ENCODE results near the gene SDE2. TPM values are rescaled to one million over a fixed set of nuclear protein-coding genes. Genes with fewer than 3 reads are reported as not detected.
"Not testable (repeated sequence)": the region's sequence is repeated elsewhere in the genome, so short reads cannot be mapped to it uniquely, and the experiment has no call there.

The SDE2 gene
- polyA plus RNA-seq, 2 donors, result 3.3 to 6.1 TPM

DNA sequence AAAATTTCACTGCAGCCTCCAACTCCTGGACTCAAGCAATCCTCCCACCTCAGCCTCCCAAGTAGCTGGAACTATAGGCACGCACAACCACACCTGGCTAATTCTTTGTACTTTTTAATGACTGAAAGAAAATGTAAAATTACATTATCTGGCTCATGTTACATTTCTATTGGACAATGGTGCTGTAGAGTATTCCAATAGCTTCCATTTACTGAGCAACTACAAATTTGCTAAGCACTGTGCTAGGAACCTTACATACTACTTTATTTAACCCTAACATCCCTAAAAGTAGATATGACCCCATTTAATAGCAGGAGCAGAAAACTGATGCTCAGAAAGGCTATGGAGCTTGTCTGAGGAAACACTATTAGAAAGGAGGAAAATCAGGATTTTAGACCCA is 19.7 kb downstream of the SDE2 start:
- peaks cover 0 to 2% of the 10 kb centered on the region in 2 donors for H3K4me1 ChIP-seq (ENCODE audit: control insufficient read depth in 2 of 2, insufficient read depth in 2 of 2, low read length in 1 of 2)
- H3K9me3 ChIP-seq (ENCODE audit: control insufficient read depth in 2 of 2, insufficient read depth in 1 of 2, low read depth in 1 of 2, low read length in 1 of 2), result no peaks in the 10 kb centered on the region
- 92 to 97% methylated on average over 1 of the region's 1 CpG for WGBS, 2 donors
- H3K27ac ChIP-seq (ENCODE audit: low read depth in 2 of 2, low read length in 1 of 2), result no peak overlapping the region
- no peaks in the 10 kb centered on the region for H3K27me3 ChIP-seq (ENCODE audit: control insufficient read depth in 1 of 2, insufficient read depth in 2 of 2, low read length in 2 of 2)
- H3K36me3 ChIP-seq (ENCODE audit: control insufficient read depth in 2 of 2, insufficient read depth in 2 of 2, low read length in 1 of 2), result peaks cover 0 to 2% of the 10 kb centered on the region in 2 donors
- H3K4me3 ChIP-seq (ENCODE audit: low read depth in 1 of 2, low read length in 2 of 2), result no peak overlapping the region

DNA sequence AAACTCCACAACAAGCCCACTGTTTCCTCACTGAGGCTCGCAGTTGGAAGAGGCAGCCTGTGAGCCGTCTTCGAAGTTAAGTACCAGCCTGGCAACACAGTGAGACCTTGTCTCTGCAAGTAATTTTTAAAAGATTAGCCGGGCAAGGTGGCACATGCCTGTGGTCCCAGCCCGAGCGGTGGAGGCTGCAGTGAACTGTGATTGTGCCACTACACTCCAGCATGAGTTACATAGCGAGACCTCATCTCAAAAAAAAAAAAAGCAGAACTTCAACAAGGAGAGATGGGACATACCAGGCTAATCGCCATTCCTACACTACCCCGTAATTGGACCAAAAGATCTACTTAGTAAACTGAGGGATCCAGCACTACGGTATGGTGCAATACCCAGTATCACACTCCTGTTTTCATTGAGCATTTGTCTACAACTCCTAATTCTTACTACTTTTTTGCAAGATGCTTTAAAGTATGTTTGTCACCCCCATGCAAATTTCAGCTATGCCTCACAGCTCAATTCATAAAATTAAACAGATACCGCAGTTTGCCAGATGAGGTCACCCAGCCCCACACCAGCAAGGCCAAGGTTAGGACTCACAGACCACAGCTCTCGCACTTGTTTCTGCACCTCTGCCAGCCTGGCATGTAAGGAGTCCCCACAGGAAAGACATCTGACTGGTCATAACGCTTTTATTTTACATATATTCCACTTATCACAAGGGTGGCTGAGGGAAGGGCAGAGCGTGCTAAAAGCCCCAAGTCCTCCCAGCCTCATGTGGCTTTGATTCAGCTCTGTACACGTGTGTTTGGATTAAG is 21.0 kb downstream of the SDE2 start:
- WGBS, 2 donors, result 54 to 57% methylated on average over 15 of the region's 15 CpGs
- Histone ChIP-seq H3K9me3 (ENCODE audit: control insufficient read depth in 2 of 2, insufficient read depth in 1 of 2, low read depth in 1 of 2, low read length in 1 of 2) (no peaks in the 10 kb centered on the region), H3K27ac (ENCODE audit: low read depth in 2 of 2, low read length in 1 of 2) (no peak overlapping the region), H3K36me3 (ENCODE audit: control insufficient read depth in 2 of 2, insufficient read depth in 2 of 2, low read length in 1 of 2) (no peaks in the 10 kb centered on the region), H3K4me3 (ENCODE audit: low read depth in 1 of 2, low read length in 2 of 2) (no peak overlapping the region), H3K4me1 (ENCODE audit: control insufficient read depth in 2 of 2, insufficient read depth in 2 of 2, low read length in 1 of 2) (peaks cover 0 to 2% of the 10 kb centered on the region in 2 donors), H3K27me3 (ENCODE audit: control insufficient read depth in 1 of 2, insufficient read depth in 2 of 2, low read length in 2 of 2) (no peaks in the 10 kb centered on the region)

DNA sequence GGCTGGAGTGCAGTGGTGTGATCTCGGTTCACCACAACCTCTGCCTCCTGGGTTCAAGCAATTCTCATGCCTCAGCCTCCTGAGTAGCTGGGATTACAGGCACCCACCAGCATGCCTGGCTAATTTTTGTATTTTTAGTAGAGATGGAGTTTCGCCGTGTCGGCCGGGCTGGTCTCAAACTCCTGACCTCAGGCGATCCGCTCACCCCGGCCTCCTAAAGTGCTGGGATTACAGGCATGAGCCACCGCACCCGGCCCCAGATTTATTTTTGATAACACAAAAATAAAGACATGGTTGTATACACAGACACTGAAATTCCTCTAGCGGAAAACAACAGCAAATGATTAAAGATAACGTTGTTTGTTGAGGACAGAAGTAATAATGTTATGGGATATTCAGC is 24.0 kb downstream of the SDE2 start:
- not testable (repeated sequence) for H3K9me3 ChIP-seq (ENCODE audit: control insufficient read depth in 2 of 2, insufficient read depth in 1 of 2, low read depth in 1 of 2, low read length in 1 of 2); H3K27me3 ChIP-seq (ENCODE audit: control insufficient read depth in 1 of 2, insufficient read depth in 2 of 2, low read length in 2 of 2); H3K36me3 ChIP-seq (ENCODE audit: control insufficient read depth in 2 of 2, insufficient read depth in 2 of 2, low read length in 1 of 2); H3K4me1 ChIP-seq (ENCODE audit: control insufficient read depth in 2 of 2, insufficient read depth in 2 of 2, low read length in 1 of 2); H3K27ac ChIP-seq (ENCODE audit: low read depth in 2 of 2, low read length in 1 of 2); H3K4me3 ChIP-seq (ENCODE audit: low read depth in 1 of 2, low read length in 2 of 2)
- WGBS, 2 donors, result 96 to 97% methylated on average over 12 of the region's 12 CpGs

DNA sequence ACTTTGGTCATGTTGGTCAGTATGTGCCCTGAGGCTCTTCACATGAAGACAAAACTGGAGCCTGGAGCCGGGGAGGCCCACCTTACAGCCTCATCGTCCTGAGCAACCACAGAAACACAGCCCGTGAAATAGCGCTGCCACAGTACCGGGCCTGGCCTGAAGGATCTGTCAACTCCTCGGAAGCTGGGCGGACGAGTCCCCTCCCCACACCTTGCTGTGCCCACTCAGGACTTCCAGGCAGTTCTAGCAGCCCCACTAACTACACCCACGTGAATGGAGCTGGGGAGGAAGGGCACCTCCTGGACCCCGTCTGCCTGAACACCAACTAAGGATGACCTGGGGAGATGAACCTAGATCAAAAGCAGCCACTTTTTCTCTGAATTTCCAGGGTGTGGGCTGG is 24.7 kb downstream of the SDE2 start:
- Histone ChIP-seq H3K4me1 (ENCODE audit: control insufficient read depth in 2 of 2, insufficient read depth in 2 of 2, low read length in 1 of 2) (peaks cover 0 to 2% of the 10 kb centered on the region in 2 donors), H3K4me3 (ENCODE audit: low read depth in 1 of 2, low read length in 2 of 2) (no peak overlapping the region), H3K36me3 (ENCODE audit: control insufficient read depth in 2 of 2, insufficient read depth in 2 of 2, low read length in 1 of 2) (no peaks in the 10 kb centered on the region), H3K27ac (ENCODE audit: low read depth in 2 of 2, low read length in 1 of 2) (no peak overlapping the region), H3K27me3 (ENCODE audit: control insufficient read depth in 1 of 2, insufficient read depth in 2 of 2, low read length in 2 of 2) (no peaks in the 10 kb centered on the region), H3K9me3 (ENCODE audit: control insufficient read depth in 2 of 2, insufficient read depth in 1 of 2, low read depth in 1 of 2, low read length in 1 of 2) (peaks cover 0 to 2% of the 10 kb centered on the region in 2 donors)
- 83 to 94% methylated on average over 10 of the region's 10 CpGs for WGBS, 2 donors

DNA sequence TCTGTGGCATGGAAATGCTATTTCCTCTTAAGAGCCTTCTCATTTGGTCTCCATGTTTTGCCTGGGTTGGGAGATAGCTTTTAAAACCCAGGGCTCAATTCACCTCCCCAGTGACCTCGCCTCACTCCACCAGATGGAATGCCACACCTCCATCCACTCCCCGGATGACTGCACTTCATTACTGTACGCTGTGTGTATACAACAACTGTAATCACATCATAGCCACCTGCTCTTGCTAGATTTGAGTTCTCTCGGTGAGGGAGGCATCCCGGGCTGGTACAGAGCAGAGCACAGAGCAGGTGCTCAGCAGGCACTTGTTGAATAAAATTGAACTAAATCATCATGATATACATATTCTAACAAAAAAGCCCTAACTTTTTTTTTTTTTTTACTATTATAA is 26.0 kb downstream of the SDE2 start:
- Histone ChIP-seq H3K27ac (ENCODE audit: low read depth in 2 of 2, low read length in 1 of 2) (no peak overlapping the region), H3K9me3 (ENCODE audit: control insufficient read depth in 2 of 2, insufficient read depth in 1 of 2, low read depth in 1 of 2, low read length in 1 of 2) (peaks cover 0 to 2% of the 10 kb centered on the region in 2 donors), H3K27me3 (ENCODE audit: control insufficient read depth in 1 of 2, insufficient read depth in 2 of 2, low read length in 2 of 2) (no peaks in the 10 kb centered on the region), H3K4me1 (ENCODE audit: control insufficient read depth in 2 of 2, insufficient read depth in 2 of 2, low read length in 1 of 2) (peaks cover 0 to 2% of the 10 kb centered on the region in 2 donors), H3K36me3 (ENCODE audit: control insufficient read depth in 2 of 2, insufficient read depth in 2 of 2, low read length in 1 of 2) (no peaks in the 10 kb centered on the region), H3K4me3 (ENCODE audit: low read depth in 1 of 2, low read length in 2 of 2) (no peak overlapping the region)
- 58 to 59% methylated on average over 5 of the region's 5 CpGs for WGBS, 2 donors

DNA sequence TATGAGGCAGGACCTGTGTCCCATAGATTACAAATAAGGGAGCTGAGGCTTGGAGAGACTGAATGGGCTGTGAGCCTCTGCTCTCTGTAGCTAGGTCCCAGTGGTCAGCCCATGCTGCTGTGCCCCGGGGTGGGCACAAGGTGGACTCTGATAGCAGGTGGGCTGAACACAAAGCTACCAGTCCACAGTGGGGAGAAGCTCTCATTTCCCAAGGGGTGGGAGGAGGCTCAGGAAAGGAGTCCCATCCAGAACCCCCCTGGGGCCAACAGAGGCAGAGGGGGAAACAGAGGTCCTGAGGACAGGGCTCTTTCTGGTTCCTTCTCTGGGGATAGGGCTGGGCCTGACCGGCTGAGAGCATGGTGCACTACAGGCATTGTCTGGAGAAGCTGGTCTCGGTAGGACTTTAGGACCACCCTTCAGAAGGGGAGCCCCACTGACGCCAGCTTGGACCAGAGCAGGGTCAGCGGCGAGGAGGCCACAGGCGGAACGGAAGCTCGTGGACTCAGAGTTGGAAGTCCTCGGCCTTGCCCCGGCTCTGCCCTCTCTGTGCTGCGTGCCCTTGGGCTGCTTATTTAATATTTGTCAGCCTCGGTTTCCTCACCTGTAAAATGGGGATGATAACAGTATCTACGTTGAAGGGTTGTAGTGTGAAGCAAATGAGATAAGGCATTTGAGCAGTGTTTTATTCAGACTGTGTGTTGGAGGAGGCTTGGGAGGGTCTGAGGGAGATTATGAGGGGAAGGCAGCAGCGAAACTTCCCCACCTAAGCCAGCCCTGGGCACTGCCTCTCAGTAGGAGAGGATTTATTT is 26.6 kb downstream of the SDE2 start:
- H3K9me3 ChIP-seq (ENCODE audit: control insufficient read depth in 2 of 2, insufficient read depth in 1 of 2, low read depth in 1 of 2, low read length in 1 of 2), result peaks cover 0 to 2% of the 10 kb centered on the region in 2 donors
- no peaks in the 10 kb centered on the region for H3K27me3 ChIP-seq (ENCODE audit: control insufficient read depth in 1 of 2, insufficient read depth in 2 of 2, low read length in 2 of 2)
- H3K36me3 ChIP-seq (ENCODE audit: control insufficient read depth in 2 of 2, insufficient read depth in 2 of 2, low read length in 1 of 2), result no peaks in the 10 kb centered on the region
- H3K27ac ChIP-seq (ENCODE audit: low read depth in 2 of 2, low read length in 1 of 2), result no peak overlapping the region
- WGBS, 2 donors, result 90 to 93% methylated on average over 15 of the region's 15 CpGs
- H3K4me3 ChIP-seq (ENCODE audit: low read depth in 1 of 2, low read length in 2 of 2), result no peak overlapping the region
- H3K4me1 ChIP-seq (ENCODE audit: control insufficient read depth in 2 of 2, insufficient read depth in 2 of 2, low read length in 1 of 2), result no peaks in the 10 kb centered on the region

DNA sequence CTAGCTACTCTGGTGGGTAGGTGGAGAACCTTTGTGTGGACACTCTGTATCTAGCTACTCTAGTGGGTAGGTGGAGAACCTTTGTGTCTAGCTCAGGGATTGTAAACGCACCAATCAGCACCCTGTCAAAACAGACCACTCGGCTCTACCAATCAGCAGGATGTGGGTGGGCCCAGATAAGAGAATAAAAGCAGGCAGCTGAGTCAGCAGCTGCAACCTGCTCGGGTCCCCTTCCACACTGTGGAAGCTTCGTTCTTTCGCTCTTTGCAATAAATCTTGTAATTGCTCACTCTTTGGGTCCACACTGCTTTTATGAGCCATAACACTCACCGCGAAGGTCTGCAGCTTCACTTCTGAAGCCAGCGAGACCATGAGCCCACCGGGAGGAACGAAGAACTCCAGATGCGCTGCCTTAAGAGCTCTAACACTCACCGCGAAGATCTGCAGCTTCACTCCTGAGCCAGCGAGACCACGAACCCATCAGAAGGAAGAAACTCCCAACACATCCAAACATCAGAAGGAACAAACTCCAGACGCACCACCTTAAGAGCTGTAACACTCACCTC is 28.5 kb downstream of the SDE2 start:
- not testable (repeated sequence) for H3K9me3 ChIP-seq (ENCODE audit: control insufficient read depth in 2 of 2, insufficient read depth in 1 of 2, low read depth in 1 of 2, low read length in 1 of 2); H3K36me3 ChIP-seq (ENCODE audit: control insufficient read depth in 2 of 2, insufficient read depth in 2 of 2, low read length in 1 of 2); H3K4me3 ChIP-seq (ENCODE audit: low read depth in 1 of 2, low read length in 2 of 2); H3K27me3 ChIP-seq (ENCODE audit: control insufficient read depth in 1 of 2, insufficient read depth in 2 of 2, low read length in 2 of 2); H3K27ac ChIP-seq (ENCODE audit: low read depth in 2 of 2, low read length in 1 of 2); H3K4me1 ChIP-seq (ENCODE audit: control insufficient read depth in 2 of 2, insufficient read depth in 2 of 2, low read length in 1 of 2)
- 87 to 90% methylated on average over 16 of the region's 16 CpGs for WGBS, 2 donors

DNA sequence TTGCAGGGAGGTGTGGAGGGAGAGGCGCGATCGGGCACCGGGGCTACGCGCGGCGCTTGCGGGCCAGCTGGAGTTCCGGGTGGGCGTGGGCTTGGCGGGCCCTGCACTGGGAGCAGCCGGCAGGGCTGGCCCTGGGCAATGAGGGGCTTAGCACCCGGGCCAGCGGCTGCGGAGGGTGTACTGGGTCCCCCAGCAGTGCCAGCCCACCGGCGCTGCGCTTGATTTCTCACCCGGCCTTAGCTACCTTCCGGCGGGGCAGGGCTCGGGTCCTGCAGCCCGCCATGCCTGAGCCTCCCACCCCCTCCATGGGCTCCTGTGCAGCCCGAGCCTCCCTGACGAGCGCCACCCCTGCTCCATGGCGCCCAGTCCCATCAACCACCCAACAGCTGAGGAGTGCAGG is 29.4 kb downstream of the SDE2 start:
- H3K36me3 ChIP-seq (ENCODE audit: control insufficient read depth in 2 of 2, insufficient read depth in 2 of 2, low read length in 1 of 2); H3K4me3 ChIP-seq (ENCODE audit: low read depth in 1 of 2, low read length in 2 of 2); H3K27me3 ChIP-seq (ENCODE audit: control insufficient read depth in 1 of 2, insufficient read depth in 2 of 2, low read length in 2 of 2); H3K9me3 ChIP-seq (ENCODE audit: control insufficient read depth in 2 of 2, insufficient read depth in 1 of 2, low read depth in 1 of 2, low read length in 1 of 2); H3K4me1 ChIP-seq (ENCODE audit: control insufficient read depth in 2 of 2, insufficient read depth in 2 of 2, low read length in 1 of 2); H3K27ac ChIP-seq (ENCODE audit: low read depth in 2 of 2, low read length in 1 of 2): not testable (repeated sequence)
- WGBS, 2 donors, result 94 to 97% methylated on average over 22 to 28 of the region's 28 CpGs

DNA sequence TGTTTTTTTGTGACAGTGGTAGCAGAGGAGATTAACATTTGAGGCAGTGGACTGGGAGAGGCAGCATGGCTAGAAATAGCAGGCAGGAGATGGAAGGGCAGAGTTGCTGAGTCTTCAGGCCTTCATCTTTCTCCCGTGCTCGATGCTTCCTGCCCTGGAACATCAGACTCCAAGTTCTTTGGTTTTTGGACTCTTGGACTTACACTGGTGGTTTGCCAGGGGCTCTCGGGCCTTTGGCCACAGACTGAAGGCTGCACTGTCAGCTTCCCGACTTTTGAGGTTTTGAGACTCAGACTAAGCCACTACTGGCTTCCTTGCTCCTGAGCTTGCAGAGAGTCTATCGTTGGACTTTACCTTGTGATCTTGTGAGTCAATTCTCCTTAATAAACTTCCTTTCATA is 33.9 kb downstream of the SDE2 start:
- H3K9me3 ChIP-seq (ENCODE audit: control insufficient read depth in 2 of 2, insufficient read depth in 1 of 2, low read depth in 1 of 2, low read length in 1 of 2), result no peaks in the 10 kb centered on the region
- 70 to 82% methylated on average over 5 of the region's 5 CpGs for WGBS, 2 donors
- no peak overlapping the region for H3K27ac ChIP-seq (ENCODE audit: low read depth in 2 of 2, low read length in 1 of 2)

More for the DNA sequence above, 33.9 kb downstream of the SDE2 start:
- Histone ChIP-seq H3K36me3 (ENCODE audit: control insufficient read depth in 2 of 2, insufficient read depth in 2 of 2, low read length in 1 of 2) (no peaks in the 10 kb centered on the region), H3K27me3 (ENCODE audit: control insufficient read depth in 1 of 2, insufficient read depth in 2 of 2, low read length in 2 of 2) (no peaks in the 10 kb centered on the region), H3K4me3 (ENCODE audit: low read depth in 1 of 2, low read length in 2 of 2) (no peak overlapping the region), H3K4me1 (ENCODE audit: control insufficient read depth in 2 of 2, insufficient read depth in 2 of 2, low read length in 1 of 2) (no peaks in the 10 kb centered on the region)
